GM12878 (cell line): ENCODE results near the gene ACTR2. TPM values are rescaled to one million over a fixed set of nuclear protein-coding genes. Genes with fewer than 3 reads are reported as not detected.
A peak's percentile ranks its signal among the peaks of the same experiment; 100 is the strongest.

Experiments
- ATF7 ChIP-seq: fragments of 450-650 bp; IDR thresholded peaks from 2 replicates; pipeline ENCODE4 v1.6.1; 2016; ENCODE audit warnings: low read depth, mild to moderate bottlenecking
- BCLAF1 ChIP-seq: fragments of 450-650 bp; IDR thresholded peaks from 2 replicates; pipeline ENCODE4 v1.6.1; 2017; ENCODE audit warnings: antibody characterized with exemption, mild to moderate bottlenecking, moderate library complexity
- CHD2 ChIP-seq: IDR thresholded peaks from 2 replicates; pipeline ENCODE4 v1.6.1; 2011; ENCODE audit warnings: low read depth, low read length, improper control_type of control experiment, borderline replicate concordance
- CREB1 ChIP-seq: IDR thresholded peaks from 2 replicates; pipeline ENCODE4 v1.6.1; 2012; ENCODE audit warnings: low read depth, mild to moderate bottlenecking, inconsistent platforms
- EGR1 ChIP-seq, 2 experiments: IDR thresholded peaks; 1 replicate in 1 of 2; 2 replicates in 1 of 2; pipeline ENCODE4 v1.6.1; 2011 to 2012; ENCODE audit warnings: low read depth in 2 of 2, low read length in 2 of 2, borderline replicate concordance in 1 of 2, mild to moderate bottlenecking in 1 of 2, moderate library complexity in 1 of 2
- KDM1A ChIP-seq: fragments of 200-600 bp; sonication (generic); IDR thresholded peaks from 2 replicates; pipeline ENCODE4 v1.6.1; 2016; ENCODE audit warnings: borderline replicate concordance
- MXI1 ChIP-seq: fragments of 150-350 bp; IDR thresholded peaks from 2 replicates; pipeline ENCODE4 v1.6.1; 2011; ENCODE audit warnings: low read depth, mild to moderate bottlenecking, inconsistent platforms, low read length, improper control_type of control experiment
- POLR2AphosphoS5 ChIP-seq: IDR thresholded peaks from 2 replicates; pipeline ENCODE4 v1.6.1; 2011; ENCODE audit warnings: mild to moderate bottlenecking, low read length, inconsistent platforms
- POU2F2 ChIP-seq: IDR thresholded peaks from 3 replicates; pipeline ENCODE4 v1.6.1; 2011; ENCODE audit warnings: low read depth, mild to moderate bottlenecking, low read length, borderline replicate concordance
- RAD51 ChIP-seq: fragments of 450-650 bp; IDR thresholded peaks from 2 replicates; pipeline ENCODE4 v1.6.1; 2016; ENCODE audit warnings: moderate library complexity, mild to moderate bottlenecking, inconsistent platforms
- SP1 ChIP-seq: IDR thresholded peaks from one replicate; pipeline ENCODE4 v1.6.1; 2011; ENCODE audit warnings: low read depth, low read length
- SRF ChIP-seq, 2 experiments: IDR thresholded peaks; 2 replicates each; pipeline ENCODE4 v1.6.1; 2011; ENCODE audit warnings: low read depth in 2 of 2, low read length in 2 of 2, mild to moderate bottlenecking in 1 of 2, moderate library complexity in 1 of 2
- SUPT20H ChIP-seq: IDR thresholded peaks from 2 replicates; pipeline ENCODE4 v1.6.1; 2011; ENCODE audit warnings: low read depth, mild to moderate bottlenecking, low read length, moderate library complexity, borderline replicate concordance; ENCODE audit not compliant: control insufficient read depth
- TCF12 ChIP-seq: IDR thresholded peaks from 2 replicates; pipeline ENCODE4 v1.6.1; 2011; ENCODE audit warnings: low read depth, mild to moderate bottlenecking, low read length
- TCF7 ChIP-seq: IDR thresholded peaks from 2 replicates; pipeline ENCODE4 v1.6.1; 2014; ENCODE audit warnings: antibody characterized with exemption, borderline replicate concordance
- ZZZ3 ChIP-seq: IDR thresholded peaks from 2 replicates; pipeline ENCODE4 v1.6.1; 2011; ENCODE audit warnings: low read depth; ENCODE audit not compliant: control insufficient read depth, insufficient read length
- polyA plus RNA-seq, 11 experiments: library from polyadenylated mRNA; depleted of rRNA in 4 of 11; unstranded in 6 of 11; stranded (reverse) in 5 of 11; fragments of >200 nt; fragmentation: Nextera tagmentation in 4 of 11; fragmentation: Illumina TruSeq in 1 of 11; extraction: Ambion mirVana in 4 of 11; extraction: Trizol in 1 of 11; gene quantifications; 1 replicate in 1 of 11; 2 replicates in 10 of 11; pipeline versions ENCODE4 v1.2.1 to v1.2.3, GENCODE V29; 2011 to 2016; ENCODE audit warnings: inconsistent platforms in 2 of 11, missing spikeins in 2 of 11, low read depth in 1 of 11
- total RNA-seq, 4 experiments: library from RNA; depleted of rRNA in 3 of 4; stranded (reverse); fragments of >200 nt in 3 of 4; fragmentation: Illumina TruSeq in 1 of 4; extraction: Trizol in 1 of 4; gene quantifications; 2 replicates each; pipeline versions ENCODE4 v1.2.1 to v1.2.3, GENCODE V29; 2013 to 2021
- TF ChIP-seq, protein P1 (sequence below): fragments of 450-650 bp; formaldehyde crosslinking; IDR thresholded peaks from 2 replicates; pipeline ENCODE4 v1.4.0; 2020; ENCODE audit warnings: mild to moderate bottlenecking, moderate library complexity
- TF ChIP-seq, protein P2 (sequence below): fragments of 450-650 bp; formaldehyde crosslinking; IDR thresholded peaks from 2 replicates; pipeline ENCODE4 v1.5.0; 2022; ENCODE audit warnings: mild to moderate bottlenecking, missing genetic modification characterization

ACTR2 gene
- total and polyA plus RNA-seq, 10 of the 15 experiments (the other 5 are each of a cell fraction or from before 2014, with no cell fraction given), result 94.2 to 401 (median 195) TPM

DNA sequence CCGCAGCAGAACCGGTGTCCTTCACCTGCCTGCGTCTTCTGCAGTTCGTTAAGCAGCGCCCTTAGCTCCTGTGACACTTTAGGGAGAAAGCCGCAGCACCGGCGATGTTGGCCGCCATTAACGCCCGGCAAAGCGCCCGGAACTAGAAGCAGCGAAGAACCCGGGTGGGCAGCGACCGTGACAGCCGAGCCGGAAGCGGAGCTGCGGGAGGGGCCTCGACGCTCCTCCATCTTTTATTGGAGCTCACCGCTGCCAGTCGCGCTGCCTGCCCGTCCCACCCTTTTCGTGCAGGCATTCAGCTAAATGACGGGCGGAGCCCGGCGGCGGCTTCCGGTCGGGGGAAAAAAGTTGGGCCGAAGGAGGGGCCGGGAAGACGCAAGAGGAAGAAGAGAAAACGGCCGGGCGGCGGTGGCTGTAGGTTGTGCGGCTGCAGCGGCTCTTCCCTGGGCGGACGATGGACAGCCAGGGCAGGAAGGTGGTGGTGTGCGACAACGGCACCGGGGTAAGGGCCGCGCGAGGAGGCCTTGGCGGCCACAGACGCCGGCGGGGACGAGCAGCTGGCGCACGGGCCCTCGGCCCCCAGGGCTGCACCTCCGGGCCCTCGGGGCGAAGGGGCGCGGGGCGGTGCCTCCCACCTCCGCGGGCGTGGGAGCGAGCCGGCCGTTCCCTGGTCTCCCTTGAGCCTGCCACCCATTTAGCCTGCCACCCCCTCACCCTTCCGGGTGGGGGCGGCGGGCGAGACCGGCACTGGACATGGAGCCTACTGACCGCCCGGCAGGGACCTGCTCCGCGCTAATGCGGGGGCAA lies at the start of gene ACTR2 (continued):
- peak in 1 of 2 experiments; percentile 75; a peak in 2 of 3 replicates for TF ChIP-seq EGR1 (IDR thresholded peaks at IDR 0.05; ENCODE audit: borderline replicate concordance in 1 of 2, low read depth in 2 of 2, low read length in 2 of 2)
- TF ChIP-seq, protein P1, sequence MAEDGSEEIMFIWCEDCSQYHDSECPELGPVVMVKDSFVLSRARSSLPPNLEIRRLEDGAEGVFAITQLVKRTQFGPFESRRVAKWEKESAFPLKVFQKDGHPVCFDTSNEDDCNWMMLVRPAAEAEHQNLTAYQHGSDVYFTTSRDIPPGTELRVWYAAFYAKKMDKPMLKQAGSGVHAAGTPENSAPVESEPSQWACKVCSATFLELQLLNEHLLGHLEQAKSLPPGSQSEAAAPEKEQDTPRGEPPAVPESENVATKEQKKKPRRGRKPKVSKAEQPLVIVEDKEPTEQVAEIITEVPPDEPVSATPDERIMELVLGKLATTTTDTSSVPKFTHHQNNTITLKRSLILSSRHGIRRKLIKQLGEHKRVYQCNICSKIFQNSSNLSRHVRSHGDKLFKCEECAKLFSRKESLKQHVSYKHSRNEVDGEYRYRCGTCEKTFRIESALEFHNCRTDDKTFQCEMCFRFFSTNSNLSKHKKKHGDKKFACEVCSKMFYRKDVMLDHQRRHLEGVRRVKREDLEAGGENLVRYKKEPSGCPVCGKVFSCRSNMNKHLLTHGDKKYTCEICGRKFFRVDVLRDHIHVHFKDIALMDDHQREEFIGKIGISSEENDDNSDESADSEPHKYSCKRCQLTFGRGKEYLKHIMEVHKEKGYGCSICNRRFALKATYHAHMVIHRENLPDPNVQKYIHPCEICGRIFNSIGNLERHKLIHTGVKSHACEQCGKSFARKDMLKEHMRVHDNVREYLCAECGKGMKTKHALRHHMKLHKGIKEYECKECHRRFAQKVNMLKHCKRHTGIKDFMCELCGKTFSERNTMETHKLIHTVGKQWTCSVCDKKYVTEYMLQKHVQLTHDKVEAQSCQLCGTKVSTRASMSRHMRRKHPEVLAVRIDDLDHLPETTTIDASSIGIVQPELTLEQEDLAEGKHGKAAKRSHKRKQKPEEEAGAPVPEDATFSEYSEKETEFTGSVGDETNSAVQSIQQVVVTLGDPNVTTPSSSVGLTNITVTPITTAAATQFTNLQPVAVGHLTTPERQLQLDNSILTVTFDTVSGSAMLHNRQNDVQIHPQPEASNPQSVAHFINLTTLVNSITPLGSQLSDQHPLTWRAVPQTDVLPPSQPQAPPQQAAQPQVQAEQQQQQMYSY (CRISPR knock-in tag), result no peak
- no peak for TF ChIP-seq KDM1A
- TF ChIP-seq SP1, result peak; percentile 91
- TF ChIP-seq CHD2, result peak; percentile 92
- TF ChIP-seq ATF7, result peak; percentile 58; the same call in 1 of the 2 replicates
- no peak for TF ChIP-seq SRF (IDR thresholded peaks at IDR 0.05; ENCODE audit: low read depth in 2 of 2, low read length in 2 of 2)
- TF ChIP-seq SUPT20H, result no peak
- TF ChIP-seq POLR2AphosphoS5, result peak; percentile 95
- TF ChIP-seq BCLAF1, result no peak
- TF ChIP-seq TCF7, result no peak
- peak; percentile 44; the same call in 1 of the 2 replicates for TF ChIP-seq TCF12
- TF ChIP-seq MXI1, result no peak
- peak; percentile 81 for TF ChIP-seq CREB1
- TF ChIP-seq, protein P2, sequence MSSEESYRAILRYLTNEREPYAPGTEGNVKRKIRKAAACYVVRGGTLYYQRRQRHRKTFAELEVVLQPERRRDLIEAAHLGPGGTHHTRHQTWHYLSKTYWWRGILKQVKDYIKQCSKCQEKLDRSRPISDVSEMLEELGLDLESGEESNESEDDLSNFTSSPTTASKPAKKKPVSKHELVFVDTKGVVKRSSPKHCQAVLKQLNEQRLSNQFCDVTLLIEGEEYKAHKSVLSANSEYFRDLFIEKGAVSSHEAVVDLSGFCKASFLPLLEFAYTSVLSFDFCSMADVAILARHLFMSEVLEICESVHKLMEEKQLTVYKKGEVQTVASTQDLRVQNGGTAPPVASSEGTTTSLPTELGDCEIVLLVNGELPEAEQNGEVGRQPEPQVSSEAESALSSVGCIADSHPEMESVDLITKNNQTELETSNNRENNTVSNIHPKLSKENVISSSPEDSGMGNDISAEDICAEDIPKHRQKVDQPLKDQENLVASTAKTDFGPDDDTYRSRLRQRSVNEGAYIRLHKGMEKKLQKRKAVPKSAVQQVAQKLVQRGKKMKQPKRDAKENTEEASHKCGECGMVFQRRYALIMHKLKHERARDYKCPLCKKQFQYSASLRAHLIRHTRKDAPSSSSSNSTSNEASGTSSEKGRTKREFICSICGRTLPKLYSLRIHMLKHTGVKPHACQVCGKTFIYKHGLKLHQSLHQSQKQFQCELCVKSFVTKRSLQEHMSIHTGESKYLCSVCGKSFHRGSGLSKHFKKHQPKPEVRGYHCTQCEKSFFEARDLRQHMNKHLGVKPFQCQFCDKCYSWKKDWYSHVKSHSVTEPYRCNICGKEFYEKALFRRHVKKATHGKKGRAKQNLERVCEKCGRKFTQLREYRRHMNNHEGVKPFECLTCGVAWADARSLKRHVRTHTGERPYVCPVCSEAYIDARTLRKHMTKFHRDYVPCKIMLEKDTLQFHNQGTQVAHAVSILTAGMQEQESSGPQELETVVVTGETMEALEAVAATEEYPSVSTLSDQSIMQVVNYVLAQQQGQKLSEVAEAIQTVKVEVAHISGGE (CRISPR knock-in tag), result no peak; the same call in 1 of the 2 replicates
- no peak for TF ChIP-seq RAD51
- TF ChIP-seq ZZZ3, result no peak
- peak; percentile 21; the same call in 1 of the 3 replicates for TF ChIP-seq POU2F2
